NCI-H2227 treated with DMSO at 0.1 percent for 48 hours (cell line): Measurements from ENCODE around the gene TMEM63A.
"Not testable (repeated sequence)": the region's sequence is repeated elsewhere in the genome, so short reads cannot be mapped to it uniquely, and the experiment has no call there.

Experiments used
- DNase-seq: peaks from one replicate; lab custom pipeline; 2025; lab: John Stamatoyannopoulos, UW

Gene TMEM63A

GRCh38 chr1:225908773-225909172 lies 26.6 kb upstream of the TMEM63A start:
- no peak for DNase-seq

DNA sequence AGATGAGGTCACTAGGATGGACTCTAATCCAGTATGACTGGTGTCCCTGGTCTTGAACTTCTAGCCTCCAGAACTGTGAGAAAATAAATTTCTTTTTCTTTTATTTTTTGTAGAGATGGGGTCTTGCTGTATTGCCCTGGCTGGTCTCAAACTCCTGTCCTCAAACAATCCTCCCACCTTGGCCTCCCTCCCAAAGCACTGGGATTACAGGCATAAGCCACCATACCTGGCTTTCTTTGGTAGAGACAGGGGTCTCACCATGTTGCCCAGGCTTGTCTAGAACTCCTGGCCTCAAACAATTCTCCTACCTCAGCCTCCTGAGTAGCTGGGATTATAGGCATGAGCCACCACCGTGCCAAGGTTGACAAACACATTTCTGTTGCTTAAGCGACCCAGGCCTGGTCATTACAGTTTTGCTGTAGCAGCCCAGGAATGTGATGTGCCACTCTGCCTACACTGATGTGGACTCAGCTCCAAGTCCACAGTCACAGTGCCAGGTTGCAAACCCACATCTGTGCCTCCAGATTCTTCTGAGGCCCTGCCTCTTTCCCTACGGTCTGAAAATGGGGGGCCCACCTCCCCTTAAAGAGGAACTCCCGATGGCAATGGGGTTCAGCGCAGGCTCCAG lies 25.9 kb upstream of the TMEM63A start:
- DNase-seq = no peak

DNA sequence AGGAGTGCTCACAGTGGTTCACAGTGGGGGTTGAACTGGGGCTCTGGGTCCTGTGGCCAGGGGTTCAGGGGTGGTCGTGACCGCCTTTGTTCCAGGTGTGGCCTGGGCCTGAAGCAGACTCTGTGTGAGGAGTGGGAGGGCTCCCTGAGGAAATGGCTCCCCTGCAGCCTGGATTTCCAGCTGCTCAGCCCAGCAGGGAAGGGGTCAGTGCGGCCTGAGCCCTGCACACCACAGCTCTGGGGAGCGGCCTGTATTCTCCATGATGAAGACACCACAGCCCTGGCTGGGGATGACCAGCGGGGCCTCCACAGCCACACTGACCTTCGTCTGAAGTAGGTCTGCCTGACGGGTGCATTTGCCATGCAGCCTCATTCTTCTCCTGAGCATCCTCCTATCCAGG lies 25.2 kb upstream of the TMEM63A start:
- DNase-seq = no peak

DNA sequence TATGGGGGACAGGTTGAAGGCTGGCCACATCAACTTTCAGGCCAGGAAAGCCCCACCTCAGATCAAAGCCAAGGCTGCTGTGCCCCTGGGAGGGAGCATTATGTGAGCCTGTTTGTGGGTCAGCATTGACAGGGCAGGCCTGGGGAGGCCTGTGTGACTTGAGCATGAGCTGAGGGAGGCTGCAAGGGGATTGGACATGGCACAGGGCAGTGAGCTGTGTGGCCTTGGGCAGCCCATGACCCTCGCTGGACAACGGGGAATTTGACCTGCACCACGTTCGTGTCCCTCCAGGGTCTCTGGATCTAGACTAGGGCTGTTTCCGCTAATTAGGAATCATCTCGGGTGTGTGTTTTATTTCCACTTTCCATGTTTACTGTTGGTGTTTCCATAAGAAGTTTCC lies 24.3 kb upstream of the TMEM63A start:
- no peak for DNase-seq

- DNase-seq = no peak
Measured at GRCh38 chr1:225903623-225904022, 21.4 kb upstream of the TMEM63A start.

GRCh38 chr1:225899044-225899925 lies 17.1 kb upstream of the TMEM63A start:
- no peak for DNase-seq

DNA sequence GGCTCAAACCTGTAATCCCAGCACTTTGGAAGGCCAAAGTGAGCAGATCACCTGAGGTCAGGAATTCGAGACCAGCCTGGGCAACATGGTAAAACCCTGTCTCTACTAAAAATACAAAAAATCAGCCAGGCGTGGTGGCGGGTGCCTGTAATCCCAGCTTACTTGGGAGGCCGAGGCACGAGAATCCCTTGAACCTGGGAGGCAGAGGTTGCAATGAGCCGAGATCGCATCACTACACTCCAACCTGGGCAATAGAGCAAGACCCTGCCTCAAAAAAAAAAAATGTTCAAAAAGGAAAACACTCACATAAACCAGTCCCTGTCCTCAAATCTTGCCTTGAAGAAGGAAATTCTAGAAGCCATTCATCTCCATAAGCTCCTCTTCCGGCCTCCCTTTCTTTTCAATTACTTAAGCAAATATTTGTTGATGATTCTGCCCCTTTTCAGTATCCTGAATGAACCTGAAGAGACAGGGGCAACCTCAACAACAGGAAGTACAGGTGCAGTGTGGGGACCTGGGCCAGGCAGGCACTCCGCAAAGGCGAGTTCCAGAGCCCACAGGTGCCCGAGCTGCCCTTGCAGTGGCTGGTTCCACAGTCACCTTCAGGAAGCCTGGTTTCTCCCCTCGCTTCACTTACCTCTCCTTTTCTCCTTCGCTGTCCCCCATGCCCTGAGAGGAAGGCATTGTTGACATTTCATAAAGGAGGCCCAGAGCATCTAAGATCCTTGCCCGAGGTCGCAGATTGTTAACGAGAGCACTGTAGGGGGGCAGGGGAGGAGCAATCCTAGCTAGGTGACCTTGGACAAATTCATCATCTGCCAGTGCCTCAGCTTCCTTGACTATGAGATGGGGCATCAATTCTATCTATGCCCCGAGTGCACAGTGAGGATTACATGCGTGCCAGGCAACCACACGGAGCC lies 15.7 kb upstream of the TMEM63A start:
- DNase-seq = no peak

DNA sequence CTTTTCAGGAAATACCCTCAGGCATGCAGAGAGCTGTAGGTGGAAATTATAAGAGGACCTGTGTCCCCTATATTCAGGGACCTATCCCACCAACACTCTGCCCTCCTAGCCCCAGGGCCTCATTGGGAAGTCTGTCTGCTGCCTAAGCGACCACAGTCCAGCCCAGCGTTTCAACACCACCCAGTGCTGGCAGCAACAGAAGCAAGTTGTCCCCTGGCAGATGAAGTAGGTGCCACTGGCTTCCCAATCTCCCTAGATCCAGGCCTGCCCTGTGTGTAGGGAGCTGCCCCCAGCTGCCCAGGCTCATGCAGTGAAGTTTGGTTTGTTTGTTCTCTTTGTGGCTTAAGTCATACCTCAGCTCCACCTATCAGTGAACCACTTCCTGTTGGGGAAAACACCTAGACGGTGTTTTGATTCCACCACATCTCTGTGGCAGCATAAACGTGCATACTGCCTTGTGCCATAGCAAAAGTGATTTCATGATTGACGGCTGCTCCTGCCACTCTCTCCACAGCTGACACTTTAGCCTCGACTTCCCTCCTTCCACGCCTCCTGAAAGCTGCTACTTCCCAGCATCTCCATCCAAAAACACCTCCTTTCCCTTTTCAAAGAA lies 14.9 kb upstream of the TMEM63A start:
- no peak for DNase-seq

GRCh38 chr1:225896494-225896893 lies 14.3 kb upstream of the TMEM63A start:
- DNase-seq = no peak

GRCh38 chr1:225892307-225892706 lies 10.1 kb upstream of the TMEM63A start:
- no peak for DNase-seq

GRCh38 chr1:225891229-225891972 lies 9.2 kb upstream of the TMEM63A start:
- DNase-seq = no peak

DNA sequence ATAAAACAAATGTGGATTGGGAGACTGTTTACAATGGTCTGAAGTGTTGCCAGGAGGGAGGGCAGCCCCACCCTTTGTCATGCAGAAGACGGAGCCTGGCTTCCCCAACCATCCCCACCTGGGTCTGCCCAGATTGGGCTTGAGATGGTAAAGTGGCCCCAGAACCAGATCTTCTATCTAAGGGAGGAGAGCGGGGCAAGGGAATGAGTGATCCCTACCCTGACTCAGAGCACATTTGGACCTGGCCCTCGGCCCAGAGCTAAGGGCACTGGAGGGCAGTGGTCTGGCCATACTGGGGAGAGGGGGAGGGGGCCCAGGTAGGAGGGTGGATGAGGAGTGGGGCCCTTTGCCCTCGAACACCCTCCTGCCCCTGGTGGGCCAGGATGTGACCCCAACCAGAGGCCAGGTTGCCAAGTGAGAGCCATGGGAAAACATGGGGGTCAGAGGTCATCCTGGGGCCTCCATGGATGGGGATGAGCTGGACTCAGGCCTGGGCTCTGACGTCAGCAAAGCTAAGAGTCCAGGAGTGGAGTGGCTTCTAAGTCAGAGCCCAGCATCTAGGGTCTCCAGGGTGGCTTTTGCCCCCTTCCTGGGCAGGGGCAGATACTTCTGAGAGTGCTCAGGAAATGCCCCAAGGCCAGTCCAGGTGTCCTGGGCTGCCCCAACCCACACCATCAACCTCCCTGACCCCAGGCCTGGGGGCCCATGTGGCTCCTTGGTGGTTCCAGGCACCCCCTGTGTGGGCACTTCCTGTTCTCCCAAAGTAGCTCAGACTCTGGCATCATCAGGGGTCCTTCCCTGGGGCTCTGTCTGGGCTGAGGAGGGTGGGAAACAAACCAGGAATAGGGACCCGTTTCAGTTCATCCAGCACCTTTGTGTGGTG lies 8.4 kb upstream of the TMEM63A start:
- no peak for DNase-seq

- no peak for DNase-seq
Measured at GRCh38 chr1:225889743-225890142, 7.6 kb upstream of the TMEM63A start.

GRCh38 chr1:225888898-225889601 lies 6.9 kb upstream of the TMEM63A start, which contains the start of gene LEFTY1:
TSS of gene LEFTY1 (minus strand) at chr1:225889146. CDS start at chr1:225889066, 80 bp downstream.
- no peak for DNase-seq

GRCh38 chr1:225888289-225888897 lies 6.2 kb upstream of the TMEM63A start:
- DNase-seq = no peak

- DNase-seq = not testable (repeated sequence)
Measured at GRCh38 chr1:225887554-225888288, 5.5 kb upstream of the TMEM63A start.

- DNase-seq = no peak
Measured at GRCh38 chr1:225887030-225887314, 4.8 kb upstream of the TMEM63A start.

DNA sequence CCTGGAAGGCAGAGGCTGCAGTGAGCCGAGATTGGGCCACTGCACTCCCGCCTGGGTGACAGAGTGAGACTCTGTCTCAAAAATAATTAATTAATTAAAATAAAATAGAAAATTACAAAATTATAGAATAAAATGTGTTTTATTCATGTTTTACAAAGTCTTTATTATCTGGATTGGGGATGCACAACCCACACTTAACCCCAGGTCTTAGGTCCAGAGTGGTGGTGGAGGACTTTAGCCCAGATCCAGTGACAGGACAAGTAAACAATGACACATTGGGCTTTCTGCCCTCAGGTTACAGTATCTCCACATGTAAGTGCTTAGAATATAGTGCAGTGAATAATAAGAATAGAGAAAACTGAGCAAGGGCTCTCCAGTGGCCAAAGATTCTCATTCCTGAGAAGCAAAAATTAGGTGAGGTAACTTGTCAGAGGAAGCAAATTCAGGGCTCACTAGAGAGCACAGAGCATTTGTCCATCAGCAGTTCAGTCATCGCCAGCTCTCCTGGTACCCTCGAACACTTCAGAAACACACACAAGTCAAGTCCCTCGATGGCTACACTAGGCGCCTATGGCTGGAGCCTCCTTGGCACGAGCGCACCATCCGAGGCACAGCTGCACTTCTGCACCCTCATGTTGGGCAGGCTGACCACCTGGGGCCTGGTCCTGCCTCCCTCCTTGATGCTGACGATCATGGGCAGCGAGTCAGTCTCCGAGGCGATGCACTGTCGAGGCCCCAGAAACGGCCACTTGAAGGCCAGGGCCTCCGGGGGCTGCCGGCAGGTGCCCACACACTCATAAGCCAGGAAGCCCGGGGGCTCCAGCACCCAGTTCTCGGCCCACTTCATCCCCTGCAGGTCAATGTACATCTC lies 4.2 kb upstream of the TMEM63A start:
- no peak for DNase-seq
